ENCODE results near the gene SPAM1. TPM values are rescaled to one million over a fixed set of nuclear protein-coding genes. Genes with fewer than 3 reads are reported as not detected.

The SPAM1 gene
- total RNA-seq, 1 experiment from 2014 or later, result not detected

Other genes starting within 250 kb of the SPAM1 start
- gene WASL, start 176.2 kb upstream of the SPAM1 start, total RNA-seq (2014; rRNA removed; shearing (Covaris generic)), result 30.1 and 32.4 TPM in 2 replicates
- not detected in 2 replicates for gene HYAL4, start 80.1 kb upstream of the SPAM1 start, total RNA-seq (2014; rRNA removed; shearing (Covaris generic))
- gene TMEM229A, start 107.8 kb downstream of the SPAM1 start, total RNA-seq (2014; rRNA removed; shearing (Covaris generic)), result not detected in 2 replicates

Measured in NCI-H460 (cell line).